Measurements from ENCODE around the gene TBC1D1.
A peak's percentile ranks its signal among the peaks of the same experiment; 100 is the strongest.

TBC1D1 gene

DNA sequence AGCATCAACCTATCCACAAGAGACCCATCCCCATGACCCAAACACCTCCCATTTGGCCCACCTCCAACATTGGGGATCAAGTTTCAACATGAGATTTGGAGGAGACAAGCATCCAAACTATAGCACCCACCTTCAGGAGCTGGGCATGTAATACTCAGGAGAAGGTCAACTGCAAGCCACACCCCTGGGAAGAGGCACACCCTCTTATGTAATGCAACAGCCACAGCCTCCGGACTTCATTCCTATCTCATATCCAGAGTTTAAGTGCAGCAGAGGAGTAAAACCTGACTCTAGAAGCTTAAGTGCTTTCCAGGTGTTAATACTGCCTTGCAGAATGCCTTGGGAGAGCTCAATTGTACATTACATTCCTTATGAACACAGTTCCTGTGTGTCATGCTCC is 266.7 kb downstream of the TBC1D1 start (continued):
- TF ChIP-seq PATZ1 (CRISPR knock-in tag; IDR thresholded peaks at IDR 0.05; ENCODE audit: borderline replicate concordance) = no peak
- no peak for TF ChIP-seq ZC3H10 (CRISPR knock-in tag; IDR thresholded peaks at IDR 0.05)
- TF ChIP-seq BACH2 (CRISPR knock-in tag; IDR thresholded peaks at IDR 0.05; ENCODE audit: borderline replicate concordance) = no peak
- no peak for TF ChIP-seq ZFP3 (CRISPR knock-in tag; IDR thresholded peaks at IDR 0.05)

DNA sequence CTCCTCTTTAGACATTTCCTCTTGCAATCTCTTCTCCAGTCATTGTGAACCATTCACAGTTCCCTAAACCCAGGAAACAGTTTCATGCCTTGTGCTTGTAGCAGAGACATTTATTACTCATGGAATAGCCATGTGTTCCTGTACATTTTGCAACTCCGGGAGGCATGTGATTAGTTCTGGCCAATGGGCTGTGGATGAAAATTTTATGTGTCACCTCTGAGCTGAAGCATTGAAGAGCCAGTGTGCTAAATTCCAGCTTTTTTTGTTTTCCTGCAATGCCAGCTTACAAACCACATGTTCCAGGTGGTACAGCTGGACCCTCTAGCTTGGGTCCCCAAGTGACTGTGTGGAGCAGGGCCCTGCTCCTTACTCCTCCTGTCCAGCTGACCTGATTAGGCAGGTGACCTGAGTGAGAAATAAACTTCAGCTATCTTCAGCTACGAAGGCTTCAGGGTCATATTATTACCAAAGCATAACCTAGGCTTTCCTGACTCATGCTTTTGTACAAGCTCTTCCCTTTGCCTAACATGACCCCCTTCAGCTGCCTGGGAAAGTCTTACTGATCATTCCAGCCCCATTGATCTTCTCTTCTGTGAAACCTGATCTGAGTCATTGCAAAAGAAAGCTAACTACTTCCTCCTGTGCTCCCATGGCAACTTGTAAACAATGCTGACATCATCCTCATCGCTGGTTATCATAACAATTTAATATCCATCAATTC is 269.8 kb downstream of the TBC1D1 start:
- TF ChIP-seq ZFP3 (CRISPR knock-in tag; IDR thresholded peaks at IDR 0.05) = no peak
- TF ChIP-seq ZNF70 (CRISPR knock-in tag; IDR thresholded peaks at IDR 0.05) = no peak
- no peak for TF ChIP-seq OSR1 (CRISPR knock-in tag; IDR thresholded peaks at IDR 0.05)
- TF ChIP-seq PATZ1 (CRISPR knock-in tag; IDR thresholded peaks at IDR 0.05; ENCODE audit: borderline replicate concordance) = no peak
- TF ChIP-seq CREB5 (CRISPR knock-in tag; IDR thresholded peaks at IDR 0.05; ENCODE audit: low read depth) = no peak
- TF ChIP-seq ZNF8 (CRISPR knock-in tag; IDR thresholded peaks at IDR 0.05) = no peak
- TF ChIP-seq ARNTL (CRISPR knock-in tag; IDR thresholded peaks at IDR 0.05; ENCODE audit: borderline replicate concordance, low read depth) = no peak
- TF ChIP-seq ISL1 (CRISPR knock-in tag; IDR thresholded peaks at IDR 0.05) = no peak
- no peak for TF ChIP-seq ZC3H10 (CRISPR knock-in tag; IDR thresholded peaks at IDR 0.05)
- no peak for TF ChIP-seq TCF4 (CRISPR knock-in tag; IDR thresholded peaks at IDR 0.05; ENCODE audit: borderline replicate concordance)
- TF ChIP-seq RARB (CRISPR knock-in tag; IDR thresholded peaks at IDR 0.05) = no peak
- TF ChIP-seq TOX (CRISPR knock-in tag; IDR thresholded peaks at IDR 0.05; ENCODE audit: borderline replicate concordance) = no peak
- no peak for TF ChIP-seq BACH2 (CRISPR knock-in tag; IDR thresholded peaks at IDR 0.05; ENCODE audit: borderline replicate concordance)
- no peak for TF ChIP-seq ZNF565 (CRISPR knock-in tag; conservative IDR thresholded peaks at IDR 0.05; ENCODE audit: low read depth)
- TF ChIP-seq GLIS3 (CRISPR knock-in tag; IDR thresholded peaks at IDR 0.05) = no peak
- TF ChIP-seq, protein P1, sequence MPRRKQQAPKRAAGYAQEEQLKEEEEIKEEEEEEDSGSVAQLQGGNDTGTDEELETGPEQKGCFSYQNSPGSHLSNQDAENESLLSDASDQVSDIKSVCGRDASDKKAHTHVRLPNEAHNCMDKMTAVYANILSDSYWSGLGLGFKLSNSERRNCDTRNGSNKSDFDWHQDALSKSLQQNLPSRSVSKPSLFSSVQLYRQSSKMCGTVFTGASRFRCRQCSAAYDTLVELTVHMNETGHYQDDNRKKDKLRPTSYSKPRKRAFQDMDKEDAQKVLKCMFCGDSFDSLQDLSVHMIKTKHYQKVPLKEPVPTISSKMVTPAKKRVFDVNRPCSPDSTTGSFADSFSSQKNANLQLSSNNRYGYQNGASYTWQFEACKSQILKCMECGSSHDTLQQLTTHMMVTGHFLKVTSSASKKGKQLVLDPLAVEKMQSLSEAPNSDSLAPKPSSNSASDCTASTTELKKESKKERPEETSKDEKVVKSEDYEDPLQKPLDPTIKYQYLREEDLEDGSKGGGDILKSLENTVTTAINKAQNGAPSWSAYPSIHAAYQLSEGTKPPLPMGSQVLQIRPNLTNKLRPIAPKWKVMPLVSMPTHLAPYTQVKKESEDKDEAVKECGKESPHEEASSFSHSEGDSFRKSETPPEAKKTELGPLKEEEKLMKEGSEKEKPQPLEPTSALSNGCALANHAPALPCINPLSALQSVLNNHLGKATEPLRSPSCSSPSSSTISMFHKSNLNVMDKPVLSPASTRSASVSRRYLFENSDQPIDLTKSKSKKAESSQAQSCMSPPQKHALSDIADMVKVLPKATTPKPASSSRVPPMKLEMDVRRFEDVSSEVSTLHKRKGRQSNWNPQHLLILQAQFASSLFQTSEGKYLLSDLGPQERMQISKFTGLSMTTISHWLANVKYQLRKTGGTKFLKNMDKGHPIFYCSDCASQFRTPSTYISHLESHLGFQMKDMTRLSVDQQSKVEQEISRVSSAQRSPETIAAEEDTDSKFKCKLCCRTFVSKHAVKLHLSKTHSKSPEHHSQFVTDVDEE (CRISPR knock-in tag; IDR thresholded peaks at IDR 0.05) = no peak
- TF ChIP-seq PPARA (CRISPR knock-in tag; IDR thresholded peaks at IDR 0.05; ENCODE audit: borderline replicate concordance) = no peak
- TF ChIP-seq, protein P2, sequence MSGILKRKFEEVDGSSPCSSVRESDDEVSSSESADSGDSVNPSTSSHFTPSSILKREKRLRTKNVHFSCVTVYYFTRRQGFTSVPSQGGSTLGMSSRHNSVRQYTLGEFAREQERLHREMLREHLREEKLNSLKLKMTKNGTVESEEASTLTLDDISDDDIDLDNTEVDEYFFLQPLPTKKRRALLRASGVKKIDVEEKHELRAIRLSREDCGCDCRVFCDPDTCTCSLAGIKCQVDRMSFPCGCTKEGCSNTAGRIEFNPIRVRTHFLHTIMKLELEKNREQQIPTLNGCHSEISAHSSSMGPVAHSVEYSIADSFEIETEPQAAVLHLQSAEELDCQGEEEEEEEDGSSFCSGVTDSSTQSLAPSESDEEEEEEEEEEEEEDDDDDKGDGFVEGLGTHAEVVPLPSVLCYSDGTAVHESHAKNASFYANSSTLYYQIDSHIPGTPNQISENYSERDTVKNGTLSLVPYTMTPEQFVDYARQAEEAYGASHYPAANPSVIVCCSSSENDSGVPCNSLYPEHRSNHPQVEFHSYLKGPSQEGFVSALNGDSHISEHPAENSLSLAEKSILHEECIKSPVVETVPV (CRISPR knock-in tag; IDR thresholded peaks at IDR 0.05) = no peak
- TF ChIP-seq ZFP30 (CRISPR knock-in tag; IDR thresholded peaks at IDR 0.05) = no peak
- no peak for TF ChIP-seq SNAI2 (CRISPR knock-in tag; IDR thresholded peaks at IDR 0.05)
- peak; percentile 74 for ATAC-seq
